GM12891 (cell line): ENCODE data around the gene AQP2. TPM values are rescaled to one million over a fixed set of nuclear protein-coding genes. Genes with fewer than 3 reads are reported as not detected.

ENCODE experiments used
- DNase-seq: peaks from one replicate; pipeline ENCODE4 v3.0.0; 2011; ENCODE audit warnings: low spot score; ENCODE audit not compliant: insufficient read length
- FAIRE-seq: peaks from 2 replicates; lab custom pipeline; 2011; peaks lifted over from hg19 to GRCh38; lab: Jason Lieb, UNC
- PAX5 ChIP-seq: IDR thresholded peaks from 2 replicates; pipeline ENCODE4 v1.6.1; 2011; ENCODE audit warnings: low read length, moderate library complexity, mild to moderate bottlenecking; ENCODE audit not compliant: insufficient read depth, severe bottlenecking
- POLR2A ChIP-seq: IDR thresholded peaks from 2 replicates; pipeline ENCODE4 v1.6.1; 2011; ENCODE audit warnings: low read depth, low read length, control low read depth
- POLR2AphosphoS5 ChIP-seq: IDR thresholded peaks from 2 replicates; pipeline ENCODE4 v1.6.1; 2011; ENCODE audit warnings: low read depth, low read length, control low read depth
- POU2F2 ChIP-seq: IDR thresholded peaks from 2 replicates; pipeline ENCODE4 v1.6.1; 2011; ENCODE audit warnings: low read depth, mild to moderate bottlenecking, control low read depth, low read length, moderate library complexity
- SPI1 ChIP-seq: IDR thresholded peaks from 2 replicates; pipeline ENCODE4 v1.6.1; 2011; ENCODE audit warnings: low read depth, low read length, control low read depth
- TAF1 ChIP-seq: IDR thresholded peaks from 2 replicates; pipeline ENCODE4 v1.6.1; 2011; ENCODE audit warnings: low read depth, low read length, control low read depth
- polyA plus RNA-seq: library from polyadenylated mRNA; unstranded; fragments of >200 nt; gene quantifications from one replicate; pipeline ENCODE4 v1.2.1, GENCODE V29; 2012; ENCODE audit warnings: low read depth, missing spikeins, inconsistent platforms; ENCODE audit not compliant: missing spikeins

Gene AQP2, protein sequence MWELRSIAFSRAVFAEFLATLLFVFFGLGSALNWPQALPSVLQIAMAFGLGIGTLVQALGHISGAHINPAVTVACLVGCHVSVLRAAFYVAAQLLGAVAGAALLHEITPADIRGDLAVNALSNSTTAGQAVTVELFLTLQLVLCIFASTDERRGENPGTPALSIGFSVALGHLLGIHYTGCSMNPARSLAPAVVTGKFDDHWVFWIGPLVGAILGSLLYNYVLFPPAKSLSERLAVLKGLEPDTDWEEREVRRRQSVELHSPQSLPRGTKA
- not detected for polyA plus RNA-seq

DNA sequence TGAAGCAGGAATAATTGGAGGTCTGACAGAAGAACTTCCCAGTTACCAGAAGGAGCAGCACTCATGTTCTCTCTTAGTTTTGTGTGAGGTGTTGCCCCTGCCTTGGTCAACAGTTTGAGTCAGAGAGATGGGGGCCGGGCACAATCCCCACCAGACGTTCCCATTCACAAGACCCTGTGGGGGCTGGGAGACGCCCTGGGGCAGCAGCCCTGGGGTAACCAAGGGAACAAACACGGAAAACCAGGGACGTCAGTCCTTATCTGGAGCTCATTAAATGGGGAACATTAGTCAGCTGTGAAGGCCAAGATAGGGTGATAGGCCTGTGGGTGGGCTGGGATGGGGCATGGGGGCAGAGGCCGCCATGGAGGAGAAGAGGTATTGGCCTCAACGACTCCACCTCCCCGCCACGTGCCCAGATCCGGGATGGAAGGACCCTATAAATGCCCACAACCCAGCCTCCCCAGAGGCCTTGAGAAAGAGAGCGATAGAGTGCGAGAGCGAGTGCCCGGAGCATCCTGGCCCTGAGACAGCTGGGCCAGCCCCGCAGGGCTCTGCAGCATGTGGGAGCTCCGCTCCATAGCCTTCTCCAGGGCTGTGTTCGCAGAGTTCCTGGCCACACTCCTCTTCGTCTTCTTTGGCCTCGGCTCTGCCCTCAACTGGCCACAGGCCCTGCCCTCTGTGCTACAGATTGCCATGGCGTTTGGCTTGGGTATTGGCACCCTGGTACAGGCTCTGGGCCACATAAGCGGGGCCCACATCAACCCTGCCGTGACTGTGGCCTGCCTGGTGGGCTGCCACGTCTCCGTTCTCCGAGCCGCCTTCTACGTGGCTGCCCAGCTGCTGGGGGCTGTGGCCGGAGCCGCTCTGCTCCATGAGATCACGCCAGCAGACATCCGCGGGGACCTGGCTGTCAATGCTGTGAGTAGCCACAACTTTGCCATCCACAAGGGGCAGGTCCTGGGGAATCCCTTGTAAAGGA is at the start of gene AQP2:
AQP2 (plus strand) TSS at position 465 of the 979 bp plus-strand sequence; CDS start at position 559, 94 bp downstream.
- FAIRE-seq (no peak), DNase-seq (no peak)
- TF ChIP-seq SPI1 (no peak), PAX5 (no peak), POU2F2 (no peak)

DNA sequence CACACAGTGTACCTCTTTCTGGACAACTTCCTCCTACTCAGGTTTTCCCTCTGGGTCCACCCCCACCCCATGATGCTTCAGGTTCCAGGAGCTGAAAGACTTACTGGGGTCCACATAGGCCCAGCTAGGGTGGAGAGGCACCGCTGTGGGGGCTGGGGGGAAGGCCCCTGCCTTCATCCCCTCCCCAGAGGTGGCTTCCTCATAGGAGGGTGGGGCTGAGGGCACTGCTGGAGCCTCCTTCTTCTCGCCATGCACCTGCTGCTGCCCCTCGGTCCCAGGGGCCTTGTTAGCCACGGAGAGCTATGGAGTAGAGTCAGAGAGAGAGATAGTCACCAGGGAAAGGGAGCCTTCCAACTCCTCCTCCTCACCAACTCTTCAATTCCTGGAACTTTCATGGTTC is 49.5 kb upstream of the AQP2 start:
- TF ChIP-seq POLR2AphosphoS5 = no peak
- no peak for TF ChIP-seq SPI1
- no peak for TF ChIP-seq POU2F2
- TF ChIP-seq TAF1 = no peak
- TF ChIP-seq POLR2A = no peak
- TF ChIP-seq PAX5 = no peak
- FAIRE-seq (no peak), DNase-seq (no peak)

DNA sequence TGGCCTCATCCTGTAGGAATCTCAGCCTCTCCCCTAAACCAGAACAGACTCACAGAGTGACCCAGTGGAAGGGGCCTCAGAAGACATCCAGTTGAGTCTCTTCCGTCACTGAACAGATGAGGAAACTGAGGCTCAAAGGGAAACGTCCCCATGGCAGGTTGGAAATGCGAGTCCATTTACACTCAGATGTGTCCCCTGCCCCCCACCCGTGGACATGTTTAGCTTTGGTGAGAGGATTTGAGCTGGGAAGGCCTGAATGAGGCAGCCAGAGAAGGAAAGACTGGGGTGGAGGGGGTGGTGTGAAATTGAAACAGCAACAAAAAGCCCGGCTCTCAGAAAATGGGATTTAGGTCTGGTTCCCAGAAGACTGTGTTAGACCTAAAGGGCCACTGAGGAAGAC is 48.6 kb upstream of the AQP2 start:
- no peak for DNase-seq
- TF ChIP-seq PAX5 = no peak
- TF ChIP-seq SPI1 = no peak
- no peak for TF ChIP-seq POU2F2
- no peak for TF ChIP-seq POLR2A
- no peak for TF ChIP-seq POLR2AphosphoS5
- TF ChIP-seq TAF1 = no peak
- FAIRE-seq = no peak

DNA sequence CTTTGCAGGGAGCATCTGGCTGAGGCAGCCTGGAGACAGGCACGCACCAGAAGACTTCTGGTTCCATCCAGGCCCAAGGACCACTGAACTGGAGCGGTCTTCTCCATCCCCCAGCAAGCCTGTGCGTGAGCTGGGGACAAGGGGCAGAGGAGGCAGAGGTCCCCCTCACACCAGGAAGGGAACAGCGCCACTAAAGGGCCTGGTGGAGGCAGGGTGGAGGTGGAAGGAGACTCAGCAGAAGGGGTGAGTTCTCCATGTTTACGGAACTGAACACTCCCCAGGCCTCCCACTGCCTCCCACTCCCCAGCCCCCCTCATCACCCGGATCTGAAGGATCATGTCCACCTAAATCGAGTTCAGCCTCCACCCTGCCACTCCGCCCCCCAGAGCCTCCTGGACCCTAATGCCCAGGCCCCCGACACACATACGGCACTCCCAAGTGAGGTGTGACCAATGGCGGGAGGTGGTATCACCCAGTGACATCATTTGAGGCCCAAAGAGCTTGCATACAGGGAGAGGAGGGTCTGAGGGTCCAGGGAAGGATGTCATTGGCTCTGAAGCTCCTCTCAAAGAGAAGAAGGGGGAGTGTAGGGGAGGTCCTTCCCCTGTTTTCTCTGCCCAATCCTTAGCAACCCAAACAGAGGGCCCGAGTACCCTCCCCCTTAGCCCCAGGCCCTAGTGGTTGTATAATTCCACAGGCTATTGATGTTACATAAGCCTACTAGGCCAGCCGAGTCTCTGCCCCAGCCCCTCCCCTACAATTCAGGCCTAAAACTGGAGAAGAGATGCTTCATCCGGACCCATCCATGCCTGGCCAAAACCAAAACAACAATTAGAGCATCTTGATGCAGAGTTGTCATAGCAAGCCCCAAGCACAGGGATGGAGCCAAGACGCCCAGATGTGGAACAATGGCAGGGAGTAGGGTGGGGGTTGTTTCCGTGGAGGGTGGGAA is 47.9 kb upstream of the AQP2 start:
- TF ChIP-seq POU2F2 (no peak), PAX5 (no peak), SPI1 (no peak), POLR2AphosphoS5 (no peak), POLR2A (no peak), TAF1 (no peak)
- FAIRE-seq (no peak), DNase-seq (no peak)

DNA sequence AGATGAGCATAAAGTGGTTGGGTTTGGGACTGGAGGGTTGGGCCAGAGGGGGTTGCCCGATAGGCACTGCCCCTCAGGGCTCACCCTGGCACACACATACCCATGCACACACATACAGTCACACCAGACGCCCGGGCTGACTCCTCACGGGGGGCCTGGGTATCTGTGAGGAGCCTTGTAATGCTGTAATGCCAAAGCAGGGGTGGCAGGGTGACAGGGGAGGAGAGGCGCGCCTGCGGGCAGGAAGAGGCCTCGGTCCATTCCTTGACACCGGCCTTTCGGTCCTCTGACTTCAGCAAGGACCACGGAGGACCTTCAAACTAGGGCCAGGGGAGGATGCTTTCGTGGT is 47.2 kb upstream of the AQP2 start:
- FAIRE-seq (no peak), DNase-seq (no peak)
- no peak for TF ChIP-seq POLR2AphosphoS5
- no peak for TF ChIP-seq TAF1
- TF ChIP-seq POU2F2 = no peak
- no peak for TF ChIP-seq SPI1
- TF ChIP-seq PAX5 = no peak
- no peak for TF ChIP-seq POLR2A

DNA sequence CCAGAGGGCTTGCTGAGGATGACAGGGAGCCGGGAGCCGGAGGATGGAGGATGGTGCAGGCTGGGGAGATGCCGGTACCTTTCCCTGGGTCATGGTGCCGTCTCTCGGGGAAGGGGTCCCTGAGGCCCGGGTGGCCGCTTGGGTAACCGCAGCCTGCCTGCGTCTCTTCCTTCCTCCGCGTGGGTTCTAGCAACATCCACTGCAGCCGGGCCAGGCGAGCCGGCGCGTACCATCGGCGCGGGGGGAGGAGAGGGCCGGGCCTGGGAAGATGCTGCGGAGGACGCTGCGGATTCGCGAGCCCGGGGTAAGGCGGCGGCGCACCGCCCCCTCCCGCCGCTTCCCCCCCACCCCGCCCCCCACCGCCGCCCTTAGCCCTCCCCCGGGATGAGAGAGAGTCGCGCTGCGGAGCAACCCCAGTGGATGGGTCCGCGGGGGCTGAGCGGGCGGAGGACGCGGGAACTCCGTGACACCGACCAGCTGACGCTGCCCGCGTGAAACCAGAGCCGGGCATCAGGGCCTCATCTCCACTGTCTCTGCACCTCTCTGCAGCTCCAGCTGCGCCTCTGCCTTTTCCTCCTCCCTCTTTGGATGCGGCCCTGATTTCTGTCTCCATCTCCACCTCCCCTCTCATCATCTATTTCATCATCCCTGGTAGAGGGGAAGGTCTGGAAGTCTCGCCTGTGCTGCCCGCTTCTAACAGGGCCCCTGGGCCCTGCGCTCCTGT is 46.7 kb upstream of the AQP2 start, which contains the start of gene FAIM2:
FAIM2 (minus strand) TSS at position 201 of the 724 bp plus-strand sequence; CDS start at position 93, 108 bp downstream.
- DNase-seq (peak; percentile 42), FAIRE-seq (no peak)
- no peak for TF ChIP-seq PAX5
- no peak for TF ChIP-seq POU2F2
- no peak for TF ChIP-seq POLR2A
- TF ChIP-seq TAF1 = no peak
- no peak for TF ChIP-seq POLR2AphosphoS5
- TF ChIP-seq SPI1 = no peak

DNA sequence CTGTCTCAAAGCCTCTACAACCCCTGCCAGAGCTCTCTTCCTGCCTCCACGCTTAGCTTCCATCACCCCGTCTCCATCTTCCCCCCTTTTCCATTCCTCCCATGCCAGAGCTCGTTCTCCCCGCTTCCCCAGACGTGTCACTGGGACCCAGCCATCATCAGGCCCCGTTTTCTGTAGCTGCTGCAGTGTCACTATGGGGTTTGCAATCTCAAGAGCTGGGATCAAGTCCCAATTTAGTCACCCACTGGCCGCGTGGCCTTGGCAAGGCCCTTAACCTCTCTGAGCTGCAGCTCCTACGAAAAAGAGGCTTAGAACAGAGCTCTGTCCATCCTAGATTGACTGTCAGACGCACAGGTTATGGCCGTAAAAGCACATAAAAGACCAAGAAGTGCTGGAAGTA is 45.9 kb upstream of the AQP2 start:
- no peak for FAIRE-seq
- TF ChIP-seq POU2F2 (no peak), PAX5 (no peak), POLR2AphosphoS5 (no peak), POLR2A (no peak), SPI1 (no peak), TAF1 (no peak)
- DNase-seq = no peak

DNA sequence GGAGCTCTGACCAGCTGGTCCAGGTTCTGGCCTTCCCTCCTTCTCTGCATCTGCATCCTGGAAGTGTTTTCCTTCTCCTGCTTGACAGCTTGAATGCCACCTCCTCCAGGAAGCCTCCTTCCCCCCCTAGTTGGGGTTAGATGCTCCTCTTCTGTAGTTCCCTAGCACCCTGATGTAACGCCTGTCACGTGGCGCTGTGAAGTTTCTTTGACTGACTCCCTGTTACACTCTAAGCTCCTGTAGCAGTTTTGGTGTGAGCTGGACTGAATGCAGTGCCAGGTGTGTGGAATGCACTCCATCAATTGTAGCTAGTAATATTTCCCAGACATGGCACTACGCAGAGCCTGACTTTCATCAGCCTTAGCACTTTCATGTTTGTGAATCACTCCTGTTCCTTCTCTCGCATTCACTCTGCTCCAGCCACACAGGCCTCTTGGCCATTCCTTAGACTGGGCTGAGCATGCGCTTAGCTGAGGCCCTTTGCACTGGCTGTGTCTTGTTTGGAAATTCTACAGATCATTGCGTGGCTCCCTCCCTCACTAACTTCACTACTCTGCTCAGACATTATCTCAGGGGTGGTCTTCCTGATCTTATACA is 44.7 kb upstream of the AQP2 start:
- TF ChIP-seq POU2F2 (no peak), POLR2AphosphoS5 (no peak), POLR2A (no peak), PAX5 (no peak), TAF1 (no peak), SPI1 (no peak)
- FAIRE-seq = no peak
- DNase-seq = no peak
